ENCODE results near the gene TNKS2.
"Not testable (repeated sequence)": the region's sequence is repeated elsewhere in the genome, so short reads cannot be mapped to it uniquely, and the experiment has no call there.

The TNKS2 gene
- 145 reads per million, percentile 89 among the genes with 10 or more reads in this experiment for total RNA-seq

- DNase-seq = peak; percentile 87
These were observed at the start of gene TNKS2 for GRCh38 chr10:91797874-91798648. TSS of gene TNKS2 (plus strand) at chr10:91798426. CDS start at chr10:91798691, 265 bp downstream.

- DNase-seq = not testable (repeated sequence)
These were observed 48.6 kb upstream of the TNKS2 start for GRCh38 chr10:91749592-91749991.

GRCh38 chr10:91756286-91756685, 41.9 kb upstream of the TNKS2 start:
- no peak for DNase-seq

DNA sequence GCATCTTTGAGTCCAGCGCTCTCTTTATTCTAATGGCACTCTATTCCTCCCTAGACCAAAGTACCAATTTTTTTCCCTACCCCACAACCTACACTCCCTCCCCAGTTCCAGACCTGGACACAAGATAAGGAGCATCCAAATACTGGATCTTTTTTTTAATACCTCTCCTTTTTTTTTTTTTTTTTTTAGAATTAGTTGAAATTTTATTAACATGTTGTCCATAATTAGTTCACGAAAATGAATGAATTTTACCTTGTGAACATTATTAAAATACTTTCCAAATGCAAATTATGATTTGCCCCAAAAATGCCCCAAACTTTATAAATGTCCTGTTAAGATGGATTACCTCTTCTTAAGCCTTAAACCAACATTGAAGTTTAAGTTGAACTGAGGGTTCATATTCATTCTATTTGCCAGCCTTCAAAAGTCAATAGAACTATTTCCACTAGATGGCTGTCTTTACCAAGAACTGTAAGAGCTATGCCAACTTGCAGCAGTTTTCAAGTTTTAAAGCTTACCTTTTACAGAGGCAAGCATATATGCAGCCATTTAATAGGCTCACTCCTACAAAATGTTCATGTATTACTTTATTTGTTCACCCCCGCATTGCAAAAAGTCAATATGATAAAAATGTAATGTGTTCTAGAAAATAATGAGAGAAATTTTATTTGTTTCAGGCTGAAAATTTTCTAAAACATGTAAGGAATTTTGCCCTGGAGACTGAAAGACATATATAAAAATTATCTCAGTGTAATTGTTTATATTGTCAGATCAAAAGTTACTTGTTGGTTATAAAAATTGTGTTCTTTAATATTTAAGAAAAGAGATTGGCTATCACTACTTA, 39.7 kb upstream of the TNKS2 start:
- no peak for DNase-seq

DNA sequence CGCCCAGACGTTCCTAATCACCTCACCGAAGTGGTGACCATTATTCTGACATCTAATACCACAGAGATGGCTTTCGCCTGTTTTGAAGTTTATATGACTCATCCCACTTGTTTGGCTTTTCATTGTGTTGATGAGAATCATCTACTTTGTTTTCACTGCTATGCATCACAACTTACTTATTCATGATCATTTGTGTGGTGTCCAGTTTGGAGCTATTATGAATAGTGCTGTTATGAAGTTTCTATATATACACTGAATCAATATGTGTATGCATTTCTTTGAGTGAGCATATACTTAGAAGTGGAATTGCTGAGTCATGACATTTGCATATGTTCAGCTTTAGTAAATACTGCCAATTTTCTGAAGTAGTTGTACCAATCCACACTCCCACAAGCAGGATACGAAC, 38.6 kb upstream of the TNKS2 start:
- no peak for DNase-seq

GRCh38 chr10:91761721-91762120, 36.5 kb upstream of the TNKS2 start:
- no peak for DNase-seq

DNA sequence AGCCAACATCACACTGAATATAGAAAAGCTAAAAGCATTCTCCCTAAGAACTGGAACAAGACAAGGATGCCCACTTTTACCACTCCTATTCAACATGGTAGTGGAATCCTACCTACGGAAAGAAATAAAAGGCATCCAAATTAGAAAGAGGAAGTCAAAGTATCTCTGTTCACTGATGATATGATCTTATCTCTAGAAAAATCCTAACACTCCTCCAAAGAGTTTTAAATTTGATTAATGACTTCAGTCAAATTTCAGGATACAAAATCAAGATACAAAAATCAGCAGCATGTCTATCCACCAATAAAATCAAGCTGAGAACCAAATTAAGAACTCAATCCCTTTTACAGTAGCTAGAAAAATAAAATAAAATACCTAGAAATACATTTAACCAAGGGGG, 35.3 kb upstream of the TNKS2 start:
- no peak for DNase-seq

GRCh38 chr10:91766676-91767075, 31.6 kb upstream of the TNKS2 start:
- no peak for DNase-seq

DNA sequence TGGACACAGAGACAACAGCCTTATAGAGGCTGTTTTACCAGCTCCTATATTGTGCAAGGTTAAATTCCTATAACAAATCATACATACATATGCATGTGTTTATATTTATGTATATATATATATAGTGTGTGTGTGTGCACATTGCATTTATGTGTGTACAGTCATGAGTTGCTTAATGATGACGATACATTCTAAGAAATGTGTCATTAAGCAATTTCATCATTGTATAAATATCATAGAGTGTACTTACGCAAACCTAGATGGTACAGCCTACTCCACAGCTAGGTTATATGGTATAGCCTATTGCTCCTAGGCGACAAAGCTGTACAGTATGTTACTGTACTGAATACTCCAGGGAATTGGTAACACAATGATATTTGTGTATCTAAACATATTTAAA, 30.1 kb upstream of the TNKS2 start:
- no peak for DNase-seq

DNA sequence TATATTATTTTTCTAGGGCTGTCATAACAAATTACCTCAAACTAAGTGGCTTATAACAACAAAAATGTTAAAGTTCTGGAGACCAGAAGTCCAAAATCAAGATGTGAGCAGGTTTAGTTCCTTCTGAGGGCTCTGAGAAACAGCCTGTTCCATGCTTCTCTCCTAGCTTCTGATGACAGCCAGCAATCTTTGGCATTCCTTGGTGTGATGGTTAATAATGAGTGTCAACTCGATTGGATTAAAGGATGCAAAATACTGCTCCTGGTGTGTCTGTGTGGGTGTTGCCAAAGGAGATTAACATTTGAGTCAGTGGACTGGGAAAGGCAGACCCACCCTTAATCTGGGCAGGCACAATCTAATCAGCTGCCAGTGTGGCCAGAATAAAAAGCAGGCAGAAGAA, 26.3 kb upstream of the TNKS2 start:
- no peak for DNase-seq

DNA sequence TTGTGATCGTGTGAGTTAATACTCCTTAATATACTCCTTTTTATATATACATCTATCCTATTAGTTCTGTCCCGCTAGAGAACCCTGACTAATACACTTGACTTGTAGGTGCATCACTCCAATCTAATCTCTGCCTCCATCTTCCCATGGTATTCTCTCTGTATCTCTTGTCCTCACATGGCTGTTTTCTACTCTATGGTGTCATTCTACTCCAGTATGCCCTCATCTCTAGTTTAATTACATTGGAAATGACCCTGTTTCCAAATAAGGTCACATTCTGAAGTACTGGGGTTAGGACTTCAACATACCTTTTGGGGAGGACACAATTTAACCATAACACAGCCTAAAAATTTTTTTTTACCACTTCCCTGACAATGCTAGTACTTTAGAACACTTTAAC, 25.8 kb upstream of the TNKS2 start:
- DNase-seq = no peak

DNA sequence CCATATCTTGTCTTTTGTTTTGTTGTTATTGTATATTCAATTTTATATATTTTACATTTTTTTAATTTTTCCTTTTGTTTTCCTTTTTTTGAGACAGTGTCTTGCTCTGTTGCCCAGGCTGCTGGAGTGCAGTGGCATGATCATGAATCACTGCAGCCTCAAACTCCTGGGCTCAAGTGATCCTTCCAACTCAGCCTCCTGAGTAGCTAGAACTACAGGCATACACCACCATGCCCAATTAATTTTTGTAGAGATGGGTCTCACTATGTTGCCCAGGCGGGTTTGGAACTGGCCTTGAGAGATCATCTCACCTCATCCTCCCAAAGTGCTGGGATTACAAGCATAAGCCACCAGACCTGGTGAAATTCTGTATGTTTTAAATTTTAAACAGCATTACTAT, 25.4 kb upstream of the TNKS2 start:
- no peak for DNase-seq

DNA sequence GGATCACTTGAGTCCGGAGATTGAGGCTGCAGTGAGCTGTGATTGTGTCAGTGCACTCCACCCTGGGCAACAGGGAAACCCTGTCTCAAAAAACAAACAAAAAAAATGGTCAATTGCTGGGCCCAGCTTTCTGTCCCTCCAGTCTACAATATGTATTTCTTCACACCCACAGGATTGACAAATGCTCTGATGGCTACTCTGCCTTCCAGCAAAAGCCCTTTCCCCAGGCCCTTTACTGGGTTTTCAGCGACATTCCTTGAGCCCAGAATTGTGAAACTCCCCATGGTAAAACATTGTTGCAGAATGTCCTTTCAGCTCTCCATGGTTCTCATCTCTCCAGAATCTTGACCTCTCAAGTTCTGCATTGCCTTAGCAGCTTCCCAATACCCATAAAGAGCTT, 23.7 kb upstream of the TNKS2 start:
- DNase-seq = no peak

GRCh38 chr10:91775731-91776130, 22.5 kb upstream of the TNKS2 start:
- DNase-seq = no peak

- no peak for DNase-seq
These were observed 22.0 kb upstream of the TNKS2 start for GRCh38 chr10:91776266-91776665.

- no peak for DNase-seq
These were observed 19.7 kb upstream of the TNKS2 start for GRCh38 chr10:91778485-91778884.

GRCh38 chr10:91779011-91779605, 19.1 kb upstream of the TNKS2 start:
- no peak for DNase-seq

DNA sequence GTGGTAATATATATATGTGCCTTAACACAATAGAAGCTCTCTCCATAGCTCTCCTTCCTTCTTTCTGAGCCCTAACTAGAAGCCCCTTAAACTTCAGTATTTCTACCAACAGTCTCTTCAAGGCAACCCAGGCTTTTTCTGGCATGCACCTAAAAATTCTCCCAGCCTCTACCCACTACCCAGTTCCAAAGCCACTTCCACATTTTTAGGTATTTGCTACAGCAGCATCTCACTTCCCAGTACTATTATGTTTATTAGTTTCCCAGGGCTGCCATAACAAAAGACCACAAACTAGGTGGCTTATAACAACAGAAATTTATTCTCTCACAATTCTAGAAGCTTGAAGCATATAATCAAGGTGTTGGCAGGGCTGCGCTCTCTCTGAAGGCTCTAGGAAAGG, 15.7 kb upstream of the TNKS2 start:
- no peak for DNase-seq

- no peak for DNase-seq
These were observed 12.4 kb upstream of the TNKS2 start for GRCh38 chr10:91785830-91786229.

GRCh38 chr10:91787258-91787657, 11.0 kb upstream of the TNKS2 start:
- no peak for DNase-seq

GRCh38 chr10:91787810-91788209, 10.4 kb upstream of the TNKS2 start:
- no peak for DNase-seq

DNA sequence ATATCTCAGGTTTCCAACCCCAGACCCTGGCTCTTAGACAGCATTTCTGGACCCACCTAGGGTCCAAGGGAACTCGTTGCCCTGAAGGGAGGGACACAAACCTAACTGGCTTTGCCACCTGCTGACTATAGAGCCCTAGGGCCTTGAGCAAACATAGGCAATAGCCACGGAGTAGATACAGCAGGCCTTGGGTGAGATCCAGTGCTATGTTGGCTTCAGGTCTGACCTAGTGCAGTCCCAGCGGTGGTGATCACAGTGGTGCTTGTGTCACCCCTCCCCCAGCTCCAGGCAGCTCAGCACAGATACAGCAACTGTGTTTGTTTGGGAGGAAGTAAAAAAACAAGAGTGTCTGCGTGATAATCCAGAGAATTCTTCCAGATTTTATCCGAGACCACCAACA, 9.7 kb upstream of the TNKS2 start:
- no peak for DNase-seq

DNA sequence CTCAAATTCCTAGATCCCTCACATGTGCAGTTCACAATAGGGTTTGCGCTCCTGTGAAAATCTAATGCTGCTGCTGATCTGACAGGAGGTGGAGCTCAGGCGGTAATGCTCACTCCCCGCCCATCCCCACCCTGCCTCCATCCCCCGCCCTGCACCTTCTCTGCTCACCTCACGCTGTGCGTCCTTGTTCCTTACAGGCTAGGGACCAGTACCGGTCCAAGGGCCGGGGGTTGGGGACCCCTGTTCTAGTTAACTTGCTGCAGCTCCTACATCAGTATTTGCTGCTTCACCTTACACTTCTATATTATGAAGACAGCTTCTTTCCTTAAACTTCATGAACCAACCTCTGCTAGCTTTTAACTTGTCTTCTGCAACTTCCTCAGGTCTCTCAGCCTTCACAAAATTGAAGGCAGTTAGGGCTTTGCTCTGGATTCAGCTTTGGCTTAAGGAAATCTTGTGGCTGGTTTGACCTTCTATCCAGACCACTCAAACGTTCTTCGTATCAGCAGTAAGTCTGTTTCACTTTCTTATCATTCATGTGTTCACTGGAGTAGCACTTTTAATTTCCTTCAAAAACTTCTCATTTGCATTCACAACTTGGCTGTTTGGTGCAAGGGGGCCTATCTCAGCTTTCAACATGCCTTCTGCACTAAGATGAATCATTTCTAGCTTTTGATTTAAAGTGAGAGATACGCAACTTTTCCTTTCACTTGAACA, 1.7 kb upstream of the TNKS2 start:
- peak; percentile 48 for DNase-seq
